IMR-90 (cell line): ENCODE measurements around the gene POLR1H. TPM values are rescaled to one million over a fixed set of nuclear protein-coding genes. Genes with fewer than 3 reads are reported as not detected.

Experiments used
- ATAC-seq: fragments of 200-7000 bp; cut with Tn5 transposase; 2 replicates; pipeline ENCODE4 v1.9.1; 2020; ENCODE audit warnings: low read depth, mild to moderate bottlenecking, moderate library complexity
- BruUV-seq: library from RNA; stranded (reverse); fragments of 400-500 nt; replicated peaks from 2 replicates; lab custom pipeline; 2021; lab: Mats Ljungman, UMichigan
- CTCF ChIA-PET: fragments of 300-600 bp; formaldehyde crosslinking; extraction: SDS; loops from one replicate; lab custom pipeline; 2021; ENCODE audit warnings: antibody characterized with exemption; lab: Yijun Ruan, JAX
- POLR2A ChIA-PET: fragments of 300-600 bp; sonication (Branson Sonifier 250); formaldehyde crosslinking; loops from one replicate; lab custom pipeline; 2022; ENCODE audit warnings: antibody characterized with exemption; ENCODE audit not compliant: unreplicated experiment; lab: Charles Lee
- DNase-seq: peaks from one replicate; pipeline ENCODE4 v3.0.0; 2013
- H2AFZ ChIP-seq: replicated peaks from 2 replicates; pipeline ENCODE3; 2013; ENCODE audit warnings: low read length, mild to moderate bottlenecking; ENCODE audit not compliant: poor library complexity
- H2AK5ac ChIP-seq: 2 replicates; pipeline ENCODE4 v1.6.1; 2013; ENCODE audit warnings: low read depth, low read length, inconsistent platforms
- H2AK9ac ChIP-seq: replicated peaks from 2 replicates; pipeline ENCODE3; 2013; ENCODE audit warnings: mild to moderate bottlenecking, low read depth, low read length, moderate library complexity; ENCODE audit not compliant: poor library complexity
- H2BK120ac ChIP-seq: 2 replicates; pipeline ENCODE4 v1.6.1; 2013; ENCODE audit warnings: low read depth, low read length, inconsistent platforms
- H2BK15ac ChIP-seq: 3 replicates; pipeline ENCODE4 v1.6.1; 2013; ENCODE audit warnings: low read depth, low read length, inconsistent platforms
- H2BK20ac ChIP-seq: 2 replicates; pipeline ENCODE4 v1.6.1; 2013; ENCODE audit warnings: low read depth, mild to moderate bottlenecking, inconsistent platforms, low read length, moderate library complexity
- H2BK5ac ChIP-seq: 2 replicates; pipeline ENCODE4 v1.6.1; 2013; ENCODE audit warnings: mild to moderate bottlenecking, low read depth, low read length, inconsistent platforms; ENCODE audit not compliant: poor library complexity, severe bottlenecking
- H3K14ac ChIP-seq: replicated peaks from 2 replicates; pipeline ENCODE4 v1.6.1; 2013; ENCODE audit warnings: low read depth, low read length, inconsistent platforms
- H3K18ac ChIP-seq: 2 replicates; pipeline ENCODE4 v1.6.1; 2013; ENCODE audit warnings: low read depth, low read length, control low read depth
- H3K23ac ChIP-seq: 2 replicates; pipeline ENCODE4 v1.6.1; 2013; ENCODE audit warnings: low read depth, low read length, inconsistent platforms
- H3K27ac ChIP-seq: 2 replicates; pipeline ENCODE4 v1.5.1; 2013; ENCODE audit warnings: mild to moderate bottlenecking, control low read depth, low read length; ENCODE audit not compliant: insufficient read depth
- H3K27me3 ChIP-seq: 2 replicates; pipeline ENCODE4 v1.6.1; 2013; ENCODE audit warnings: low read length; ENCODE audit not compliant: control insufficient read depth, insufficient read depth
- H3K36me3 ChIP-seq: 2 replicates; pipeline ENCODE4 v1.6.1; 2013; ENCODE audit warnings: low read length, mixed read lengths; ENCODE audit not compliant: control insufficient read depth, insufficient read depth
- H3K4ac ChIP-seq: 2 replicates; pipeline ENCODE4 v1.6.1; 2013; ENCODE audit warnings: low read depth, low read length, inconsistent platforms
- H3K4me1 ChIP-seq: 2 replicates; pipeline ENCODE4 v1.6.1; 2013; ENCODE audit warnings: low read length, mixed read lengths; ENCODE audit not compliant: control insufficient read depth, insufficient read depth
- H3K4me2 ChIP-seq: 2 replicates; pipeline ENCODE4 v1.6.1; 2013; ENCODE audit warnings: low read depth, mild to moderate bottlenecking, control low read depth, low read length, moderate library complexity
- H3K4me3 ChIP-seq: 2 replicates; pipeline ENCODE4 v1.5.1; 2013; ENCODE audit warnings: low read depth, mild to moderate bottlenecking, control low read depth, low read length, moderate library complexity; ENCODE audit not compliant: insufficient read depth
- H3K56ac ChIP-seq: 2 replicates; pipeline ENCODE4 v1.6.1; 2013; ENCODE audit warnings: low read length, inconsistent platforms; ENCODE audit not compliant: insufficient read depth; ENCODE audit errors: extremely low read depth
- H3K79me1 ChIP-seq, 2 experiments: 2 replicates each; pipeline ENCODE4 v1.6.1; 2013; ENCODE audit warnings: low read length in 2 of 2, inconsistent platforms in 1 of 2, low read depth in 1 of 2
- H3K9ac ChIP-seq: 2 replicates; pipeline ENCODE4 v1.6.1; 2013; ENCODE audit warnings: low read depth, low read length, control low read depth
- H3K9me1 ChIP-seq: 2 replicates; pipeline ENCODE4 v1.6.1; 2013; ENCODE audit warnings: low read length, inconsistent platforms; ENCODE audit not compliant: insufficient read depth
- H3K9me3 ChIP-seq: 2 replicates; pipeline ENCODE4 v1.6.1; 2013; ENCODE audit warnings: low read length; ENCODE audit not compliant: control insufficient read depth, insufficient read depth
- H4K20me1 ChIP-seq: 2 replicates; pipeline ENCODE4 v1.6.1; 2013; ENCODE audit warnings: low read length, inconsistent platforms; ENCODE audit not compliant: insufficient read depth
- H4K5ac ChIP-seq: 2 replicates; pipeline ENCODE4 v1.6.1; 2013; ENCODE audit warnings: mild to moderate bottlenecking, low read depth, low read length, control low read depth
- H4K8ac ChIP-seq, 2 experiments: 2 replicates each; pipeline ENCODE4 v1.6.1; 2013; ENCODE audit warnings: low read depth in 2 of 2, low read length in 2 of 2, control low read depth in 1 of 2, inconsistent platforms in 1 of 2
- H4K91ac ChIP-seq: 2 replicates; pipeline ENCODE4 v1.6.1; 2013; ENCODE audit warnings: low read depth, low read length, inconsistent platforms; ENCODE audit not compliant: insufficient read depth
- CEBPB ChIP-seq: IDR thresholded peaks from 2 replicates; pipeline ENCODE4 v1.6.1; 2012; ENCODE audit warnings: low read depth, low read length, improper control_type of control experiment
- CHD1 ChIP-seq: IDR thresholded peaks from 2 replicates; pipeline ENCODE4 v1.6.1; 2012; ENCODE audit warnings: low read depth, low read length, improper control_type of control experiment
- NFE2L2 ChIP-seq: fragments of 150-350 bp; IDR thresholded peaks from 2 replicates; pipeline ENCODE4 v1.6.1; 2016; ENCODE audit warnings: low read depth, mild to moderate bottlenecking, low read length
- POLR2A ChIP-seq: IDR thresholded peaks from 2 replicates; pipeline ENCODE4 v1.6.1; 2012; ENCODE audit warnings: mild to moderate bottlenecking, low read depth, low read length
- RFX5 ChIP-seq: IDR thresholded peaks from 2 replicates; pipeline ENCODE4 v1.8.0; 2012; ENCODE audit warnings: low read depth, mild to moderate bottlenecking, low read length, moderate library complexity
- WGBS, 2 experiments: methylation state at CpG; one replicate each; pipeline versions ENCODE4 v1.1.5 to v1.1.7; 2013; ENCODE audit warnings: missing lambda C conversion rate in 2 of 2; ENCODE audit not compliant: insufficient read length in 1 of 2; ENCODE audit errors: extremely low coverage in 2 of 2; 5-methylcytosine and 5-hydroxymethylcytosine counted together
- dilution Hi-C: fragments of 300-500 bp; cut with HindIII; formaldehyde crosslinking; loops from one replicate; pipeline ENCODE4 v1.14.3; 2018; ENCODE audit warnings: low sequenced_read_pairs; ENCODE audit not compliant: unreplicated experiment
- in situ Hi-C: fragments of 300-500 bp; cut with MboI; formaldehyde crosslinking; loops from 3 replicates; pipeline ENCODE4 v1.14.3; 2019; ENCODE audit warnings: low sequenced_read_pairs, inconsistent platforms, mixed read lengths
- intact Hi-C: fragments of 100-400 bp; cut with micrococcal nuclease; formaldehyde crosslinking; loops from 2 replicates; pipeline ENCODE4 v1.10.0; 2022
- polyA plus RNA-seq, 3 experiments: library from polyadenylated mRNA; depleted of rRNA; stranded (reverse); fragments of >200 nt; gene quantifications; 2 replicates each; pipeline ENCODE4 v1.2.3, GENCODE V29; 2012; ENCODE audit warnings: low replicate concordance in 1 of 3
- total RNA-seq: library from RNA; depleted of rRNA; stranded (reverse); fragments of >200 nt; gene quantifications from 2 replicates; pipeline ENCODE4 v1.2.3, GENCODE V29; 2012
- TF ChIP-seq, protein P1 (sequence below): fragments of 150-350 bp; IDR thresholded peaks from 2 replicates; pipeline ENCODE4 v1.6.1; 2017; ENCODE audit warnings: mild to moderate bottlenecking, antibody characterized with exemption, low read length, low read depth
- TF ChIP-seq, protein P2 (sequence below): conservative IDR thresholded peaks from 2 replicates; pipeline ENCODE4 v1.5.1; 2012; ENCODE audit warnings: mild to moderate bottlenecking, low read depth, low read length, improper control_type of control experiment

Gene POLR1H
- total and polyA plus RNA-seq, 2 of the 4 experiments (the other 2 are of a cell fraction) = 24.6 to 34.6 TPM

GRCh38 chr6:30071858-30072257 is 10.8 kb downstream of the POLR1H start:
- ChIA-PET POLR2A (no interaction called here), CTCF (no interaction called here)
- H3K27ac ChIP-seq = no peak overlapping the region
- H2AK9ac ChIP-seq = no peak overlapping the region
- H2BK5ac ChIP-seq = no peak overlapping the region
- H2AK5ac ChIP-seq = no peak overlapping the region
- H3K9me1 ChIP-seq = peaks cover 3% of the 10 kb centered on the region; the same call in 1 of the 2 replicates
- H3K79me1 ChIP-seq = peaks cover 6 to 17% of the 10 kb centered on the region in 2 experiments
- dilution Hi-C loops = no loop called here
- no peak overlapping the region for H2BK15ac ChIP-seq
- H4K91ac ChIP-seq = no peak overlapping the region
- H2AFZ ChIP-seq = peak overlapping the region; percentile 68
- no peak overlapping the region for H2BK20ac ChIP-seq
- no peak overlapping the region for H3K4ac ChIP-seq
- in situ Hi-C loops = no loop called here
- H4K20me1 ChIP-seq = no peaks in the 10 kb centered on the region
- no peak for ATAC-seq
- 60% methylated on average over 2 of the region's 3 CpGs; no CpG with 5 or more reads in 1 of the 2 experiments for whole genome bisulfite sequencing, 2 experiments
- H3K9me3 ChIP-seq = no peaks in the 10 kb centered on the region
- no peak overlapping the region; the same call in 1 of the 2 replicates for H3K4me2 ChIP-seq
- TF ChIP-seq CEBPB (no peak), NFE2L2 (no peak), CHD1 (no peak), POLR2A (no peak; the same call in 1 of the 2 replicates), RFX5 (no peak)
- TF ChIP-seq, protein P1, sequence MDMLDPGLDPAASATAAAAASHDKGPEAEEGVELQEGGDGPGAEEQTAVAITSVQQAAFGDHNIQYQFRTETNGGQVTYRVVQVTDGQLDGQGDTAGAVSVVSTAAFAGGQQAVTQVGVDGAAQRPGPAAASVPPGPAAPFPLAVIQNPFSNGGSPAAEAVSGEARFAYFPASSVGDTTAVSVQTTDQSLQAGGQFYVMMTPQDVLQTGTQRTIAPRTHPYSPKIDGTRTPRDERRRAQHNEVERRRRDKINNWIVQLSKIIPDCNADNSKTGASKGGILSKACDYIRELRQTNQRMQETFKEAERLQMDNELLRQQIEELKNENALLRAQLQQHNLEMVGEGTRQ = no peak
- TF ChIP-seq, protein P2, sequence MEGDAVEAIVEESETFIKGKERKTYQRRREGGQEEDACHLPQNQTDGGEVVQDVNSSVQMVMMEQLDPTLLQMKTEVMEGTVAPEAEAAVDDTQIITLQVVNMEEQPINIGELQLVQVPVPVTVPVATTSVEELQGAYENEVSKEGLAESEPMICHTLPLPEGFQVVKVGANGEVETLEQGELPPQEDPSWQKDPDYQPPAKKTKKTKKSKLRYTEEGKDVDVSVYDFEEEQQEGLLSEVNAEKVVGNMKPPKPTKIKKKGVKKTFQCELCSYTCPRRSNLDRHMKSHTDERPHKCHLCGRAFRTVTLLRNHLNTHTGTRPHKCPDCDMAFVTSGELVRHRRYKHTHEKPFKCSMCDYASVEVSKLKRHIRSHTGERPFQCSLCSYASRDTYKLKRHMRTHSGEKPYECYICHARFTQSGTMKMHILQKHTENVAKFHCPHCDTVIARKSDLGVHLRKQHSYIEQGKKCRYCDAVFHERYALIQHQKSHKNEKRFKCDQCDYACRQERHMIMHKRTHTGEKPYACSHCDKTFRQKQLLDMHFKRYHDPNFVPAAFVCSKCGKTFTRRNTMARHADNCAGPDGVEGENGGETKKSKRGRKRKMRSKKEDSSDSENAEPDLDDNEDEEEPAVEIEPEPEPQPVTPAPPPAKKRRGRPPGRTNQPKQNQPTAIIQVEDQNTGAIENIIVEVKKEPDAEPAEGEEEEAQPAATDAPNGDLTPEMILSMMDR = no peak
- intact Hi-C loops = no loop called here
- no peak overlapping the region for H2BK120ac ChIP-seq
- no TSS peak for BruUV-seq
- no peak overlapping the region for H4K5ac ChIP-seq
- no peak overlapping the region for H3K9ac ChIP-seq
- H3K36me3 ChIP-seq = peaks cover 8% of the 10 kb centered on the region; the same call in 1 of the 2 replicates
- H3K14ac ChIP-seq = no peak overlapping the region
- no peak overlapping the region for H3K56ac ChIP-seq
- peaks cover 3% of the 10 kb centered on the region; the same call in 1 of the 2 replicates for H3K4me1 ChIP-seq
- no peak overlapping the region for H4K8ac ChIP-seq
- H3K23ac ChIP-seq = 0 out of 2 replicates have a peak overlapping the region, but pooled peaks have one; percentile 24
- no peak overlapping the region for H3K18ac ChIP-seq
- H3K27me3 ChIP-seq = peaks cover 59% of the 10 kb centered on the region
- H3K4me3 ChIP-seq = no peak overlapping the region
- no peak for DNase-seq
